ENCODE measurements around the gene CMSS1. TPM values are rescaled to one million over a fixed set of nuclear protein-coding genes. Genes with fewer than 3 reads are reported as not detected.

CMSS1 gene
- total RNA-seq, 2 experiments from 2014 or later, result 34.8 to 37.2 TPM

- Mint-ChIP-seq H3K4me1 (no peaks in the 10 kb centered on the region), H3K36me3 (ENCODE audit: low read depth) (peaks cover 2% of the 10 kb centered on the region), H3K9me3 (no peaks in the 10 kb centered on the region), H3K4me3 (no peak overlapping the region), H3K27me3 (no peaks in the 10 kb centered on the region), H3K27ac (no peak overlapping the region)
- DNase-seq, result no peak
- ChIA-PET POLR2A (no interaction called here), CTCF (interaction anchor here (1.5 kb wide), 1 partner anchor 16 kb away, joined by 3 read pairs; no protein-coding TSS in a partner anchor)
Measured at GRCh38 chr3:100120012-100120411, 302.4 kb downstream of the CMSS1 start.

- DNase-seq, result no peak
- ChIA-PET CTCF (no interaction called here), POLR2A (no interaction called here)
- Mint-ChIP-seq H3K4me1 (no peaks in the 10 kb centered on the region), H3K4me3 (no peak overlapping the region), H3K36me3 (ENCODE audit: low read depth) (peaks cover 2% of the 10 kb centered on the region), H3K27ac (no peak overlapping the region), H3K9me3 (no peaks in the 10 kb centered on the region), H3K27me3 (no peaks in the 10 kb centered on the region)
Measured at GRCh38 chr3:100120693-100121092, 303.0 kb downstream of the CMSS1 start.

- Mint-ChIP-seq H3K27me3 (no peaks in the 10 kb centered on the region), H3K36me3 (ENCODE audit: low read depth) (peaks cover 2% of the 10 kb centered on the region), H3K4me1 (no peaks in the 10 kb centered on the region), H3K9me3 (no peaks in the 10 kb centered on the region), H3K4me3 (no peak overlapping the region), H3K27ac (no peak overlapping the region)
- no peak for DNase-seq
- CTCF ChIA-PET, result interaction anchor here (0.7 kb wide), 1 partner anchor 12 kb away, joined by 4 read pairs; no protein-coding TSS in a partner anchor
- POLR2A ChIA-PET, result no interaction called here
Measured at GRCh38 chr3:100122321-100122720, 304.7 kb downstream of the CMSS1 start.

GRCh38 chr3:100123112-100123511 is 305.4 kb downstream of the CMSS1 start:
- CTCF ChIA-PET, result no interaction called here
- no peak overlapping the region for H3K4me3 Mint-ChIP-seq
- no peaks in the 10 kb centered on the region for H3K27me3 Mint-ChIP-seq
- H3K4me1 Mint-ChIP-seq, result no peaks in the 10 kb centered on the region
- no peaks in the 10 kb centered on the region for H3K9me3 Mint-ChIP-seq
- no peak for DNase-seq
- POLR2A ChIA-PET, result no interaction called here
- H3K36me3 Mint-ChIP-seq (ENCODE audit: low read depth), result peaks cover 2% of the 10 kb centered on the region
- H3K27ac Mint-ChIP-seq, result no peak overlapping the region

GRCh38 chr3:100124201-100124761 is 306.6 kb downstream of the CMSS1 start:
- Mint-ChIP-seq H3K4me3 (no peak overlapping the region), H3K4me1 (no peaks in the 10 kb centered on the region), H3K27me3 (no peaks in the 10 kb centered on the region), H3K27ac (no peak overlapping the region), H3K9me3 (no peaks in the 10 kb centered on the region), H3K36me3 (ENCODE audit: low read depth) (peaks cover 2% of the 10 kb centered on the region)
- POLR2A ChIA-PET, result no interaction called here
- CTCF ChIA-PET, result no interaction called here
- no peak for DNase-seq

- Mint-ChIP-seq H3K27ac (no peak overlapping the region), H3K4me3 (no peak overlapping the region), H3K27me3 (no peaks in the 10 kb centered on the region), H3K36me3 (ENCODE audit: low read depth) (peaks cover 2% of the 10 kb centered on the region), H3K4me1 (no peaks in the 10 kb centered on the region), H3K9me3 (no peaks in the 10 kb centered on the region)
- DNase-seq, result no peak
- CTCF ChIA-PET, result interaction anchor here (1.1 to 2.0 kb wide), 2 partner anchors 10 to 12 kb away, joined by 3 to 5 read pairs; partner anchors contain the start of gene FILIP1L
- POLR2A ChIA-PET, result no interaction called here
Measured at GRCh38 chr3:100125161-100125938, 307.7 kb downstream of the CMSS1 start.

- POLR2A ChIA-PET, result no interaction called here
- no peaks in the 10 kb centered on the region for H3K4me1 Mint-ChIP-seq
- CTCF ChIA-PET, result no interaction called here
- no peak overlapping the region for H3K4me3 Mint-ChIP-seq
- no peak overlapping the region for H3K27ac Mint-ChIP-seq
- H3K9me3 Mint-ChIP-seq, result no peaks in the 10 kb centered on the region
- H3K36me3 Mint-ChIP-seq (ENCODE audit: low read depth), result peaks cover 2% of the 10 kb centered on the region
- H3K27me3 Mint-ChIP-seq, result no peaks in the 10 kb centered on the region
- DNase-seq, result no peak
Measured at GRCh38 chr3:100127792-100128191, 310.1 kb downstream of the CMSS1 start.

GRCh38 chr3:100128565-100128964 is 310.9 kb downstream of the CMSS1 start:
- Mint-ChIP-seq H3K4me1 (no peaks in the 10 kb centered on the region), H3K4me3 (no peak overlapping the region), H3K27ac (no peak overlapping the region), H3K9me3 (no peaks in the 10 kb centered on the region), H3K27me3 (no peaks in the 10 kb centered on the region), H3K36me3 (ENCODE audit: low read depth) (peaks cover 1% of the 10 kb centered on the region)
- POLR2A ChIA-PET, result no interaction called here
- CTCF ChIA-PET, result interaction anchor here (1.4 kb wide), 1 partner anchor 24 kb away, joined by 3 read pairs; no protein-coding TSS in a partner anchor
- no peak for DNase-seq

- Mint-ChIP-seq H3K4me3 (no peak overlapping the region), H3K36me3 (ENCODE audit: low read depth) (no peaks in the 10 kb centered on the region), H3K27me3 (no peaks in the 10 kb centered on the region), H3K27ac (no peak overlapping the region), H3K4me1 (no peaks in the 10 kb centered on the region), H3K9me3 (no peaks in the 10 kb centered on the region)
- POLR2A ChIA-PET, result no interaction called here
- CTCF ChIA-PET, result interaction anchor here (1.2 to 2.1 kb wide), 4 partner anchors 15 to 50 kb away, joined by 3 to 5 read pairs (median 4); no protein-coding TSS in a partner anchor
- DNase-seq, result no peak
Measured at GRCh38 chr3:100129941-100130340, 312.3 kb downstream of the CMSS1 start.

DNA sequence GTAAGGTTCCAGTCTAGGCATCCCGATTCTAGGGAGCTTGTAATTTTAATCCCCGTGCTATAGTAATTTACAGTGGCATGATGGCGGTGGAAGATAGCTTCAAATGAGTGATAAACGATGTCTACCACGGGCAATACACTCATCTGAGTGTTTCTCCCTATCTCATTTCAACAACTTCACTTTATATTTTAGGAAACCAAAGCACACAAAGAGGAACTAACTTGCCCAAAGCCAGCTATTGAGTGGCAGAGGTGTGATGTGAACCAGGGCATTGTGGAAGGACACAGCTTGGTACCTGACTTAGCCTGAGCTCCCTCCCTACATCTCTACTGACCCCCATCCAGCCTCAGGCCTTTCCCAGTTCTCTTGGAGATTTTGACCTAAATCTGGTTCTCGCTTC is 313.6 kb downstream of the CMSS1 start:
- no peaks in the 10 kb centered on the region for H3K36me3 Mint-ChIP-seq (ENCODE audit: low read depth)
- DNase-seq, result no peak
- H3K27me3 Mint-ChIP-seq, result no peaks in the 10 kb centered on the region
- ChIA-PET CTCF (interaction anchor here (0.5 to 2.1 kb wide), 3 partner anchors 14 to 147 kb away, joined by 3 to 5 read pairs (median 3); no protein-coding TSS in a partner anchor), POLR2A (no interaction called here)
- H3K4me1 Mint-ChIP-seq, result no peaks in the 10 kb centered on the region
- no peak overlapping the region for H3K4me3 Mint-ChIP-seq
- H3K9me3 Mint-ChIP-seq, result no peaks in the 10 kb centered on the region
- H3K27ac Mint-ChIP-seq, result no peak overlapping the region

- CTCF ChIA-PET, result interaction anchor here (0.7 to 1.6 kb wide), 3 partner anchors 12 to 90 kb away, joined by 3 to 4 read pairs (median 4); no protein-coding TSS in a partner anchor
- POLR2A ChIA-PET, result no interaction called here
- H3K36me3 Mint-ChIP-seq (ENCODE audit: low read depth), result peaks cover 4% of the 10 kb centered on the region
- no peak overlapping the region for H3K27ac Mint-ChIP-seq
- H3K4me1 Mint-ChIP-seq, result no peaks in the 10 kb centered on the region
- DNase-seq, result no peak
- H3K27me3 Mint-ChIP-seq, result no peaks in the 10 kb centered on the region
- H3K9me3 Mint-ChIP-seq, result peaks cover 5% of the 10 kb centered on the region
- no peak overlapping the region for H3K4me3 Mint-ChIP-seq
Measured at GRCh38 chr3:100136921-100137320, 319.3 kb downstream of the CMSS1 start.

- ChIA-PET CTCF (interaction anchor here (0.8 kb wide), 1 partner anchor 43 kb away, joined by 3 read pairs; no protein-coding TSS in a partner anchor), POLR2A (no interaction called here)
- Mint-ChIP-seq H3K27ac (no peak overlapping the region), H3K27me3 (no peaks in the 10 kb centered on the region), H3K36me3 (ENCODE audit: low read depth) (peaks cover 21% of the 10 kb centered on the region), H3K4me1 (peaks cover 15% of the 10 kb centered on the region), H3K9me3 (peaks cover 22% of the 10 kb centered on the region), H3K4me3 (no peak overlapping the region)
- DNase-seq, result no peak
Measured at GRCh38 chr3:100140976-100141375, 323.3 kb downstream of the CMSS1 start.

- peaks cover 22% of the 10 kb centered on the region for H3K9me3 Mint-ChIP-seq
- no peaks in the 10 kb centered on the region for H3K27me3 Mint-ChIP-seq
- peaks cover 15% of the 10 kb centered on the region for H3K4me1 Mint-ChIP-seq
- H3K27ac Mint-ChIP-seq, result no peak overlapping the region
- ChIA-PET POLR2A (no interaction called here), CTCF (no interaction called here)
- H3K36me3 Mint-ChIP-seq (ENCODE audit: low read depth), result peaks cover 22% of the 10 kb centered on the region
- no peak for DNase-seq
- H3K4me3 Mint-ChIP-seq, result no peak overlapping the region
Measured at GRCh38 chr3:100141586-100141985, 323.9 kb downstream of the CMSS1 start.

All from activated CD4-positive, alpha-beta T cell treated with anti-CD3 and anti-CD28 coated beads, Interleukin-2, amount 10 ng/mL, durations not matched to agents 7 days and 5 days (primary cell).